Mesenchymal stem cell (in vitro differentiated cells and primary cell): ENCODE data around the gene ARMC2.
A peak's percentile ranks its signal among the peaks of the same experiment; 100 is the strongest.

Experiments used
- DNase-seq: peaks from one replicate; pipeline ENCODE4 v3.0.0-alpha.2; 2013
- H2AFZ ChIP-seq: one replicate; pipeline ENCODE4 v1.6.1; 2013; ENCODE audit warnings: low read depth, mild to moderate bottlenecking, control low read depth, inconsistent platforms, low read length, moderate library complexity
- H2AK5ac ChIP-seq: 2 replicates; pipeline ENCODE4 v1.6.1; 2013; ENCODE audit warnings: low read length, moderate library complexity, mild to moderate bottlenecking, inconsistent platforms; ENCODE audit not compliant: severe bottlenecking
- H2BK120ac ChIP-seq: one replicate; pipeline ENCODE4 v1.6.1; 2013; ENCODE audit warnings: low read depth, mild to moderate bottlenecking, inconsistent platforms, low read length, moderate library complexity
- H2BK12ac ChIP-seq, 2 experiments: one replicate each; pipeline ENCODE4 v1.6.1; 2013; ENCODE audit warnings: inconsistent platforms in 2 of 2, low read length in 2 of 2, mild to moderate bottlenecking in 2 of 2, moderate library complexity in 2 of 2, control low read depth in 1 of 2
- H2BK15ac ChIP-seq: one replicate; pipeline ENCODE4 v1.6.1; 2013; ENCODE audit warnings: mild to moderate bottlenecking, low read depth, inconsistent platforms; ENCODE audit not compliant: poor library complexity, severe bottlenecking
- H2BK5ac ChIP-seq: 2 replicates; pipeline ENCODE4 v1.6.1; 2013; ENCODE audit warnings: low read depth, mild to moderate bottlenecking, low read length, control low read depth, inconsistent platforms; ENCODE audit not compliant: poor library complexity, severe bottlenecking
- H3K14ac ChIP-seq, 2 experiments: one replicate each; pipeline ENCODE4 v1.6.1; 2013; ENCODE audit warnings: inconsistent platforms in 2 of 2, low read length in 2 of 2, control low read depth in 1 of 2, mild to moderate bottlenecking in 1 of 2, moderate library complexity in 1 of 2
- H3K18ac ChIP-seq, 2 experiments: one replicate each; pipeline ENCODE4 v1.6.1; 2013; ENCODE audit warnings: inconsistent platforms in 2 of 2, low read length in 2 of 2, control low read depth in 1 of 2, low read depth in 1 of 2, mild to moderate bottlenecking in 1 of 2
- H3K23ac ChIP-seq, 2 experiments: one replicate each; pipeline ENCODE4 v1.6.1; 2013; ENCODE audit warnings: inconsistent platforms in 2 of 2, low read length in 2 of 2, mild to moderate bottlenecking in 2 of 2, moderate library complexity in 2 of 2, control low read depth in 1 of 2
- H3K27ac ChIP-seq: 2 replicates; pipeline ENCODE4 v1.5.1; 2013; ENCODE audit warnings: mild to moderate bottlenecking, moderate library complexity, low read length, control low read depth, inconsistent platforms; ENCODE audit not compliant: poor library complexity, severe bottlenecking
- H3K27me3 ChIP-seq, 2 experiments: 2 replicates each; pipeline versions ENCODE4 v1.6.1 to v1.7.0; 2013; ENCODE audit warnings: low read length in 2 of 2, mild to moderate bottlenecking in 2 of 2, moderate library complexity in 2 of 2, control low read depth in 1 of 2, inconsistent platforms in 1 of 2; ENCODE audit not compliant: control insufficient read depth in 1 of 2, insufficient read depth in 1 of 2
- H3K36me3 ChIP-seq, 2 experiments: 2 replicates each; pipeline versions ENCODE4 v1.6.1 to v1.7.0; 2013; ENCODE audit warnings: low read length in 2 of 2, control low read depth in 1 of 2, inconsistent platforms in 1 of 2, low read depth in 1 of 2, mild to moderate bottlenecking in 1 of 2; ENCODE audit not compliant: insufficient read depth in 2 of 2, control insufficient read depth in 1 of 2
- H3K4ac ChIP-seq, 2 experiments: one replicate each; pipeline ENCODE4 v1.6.1; 2013; ENCODE audit warnings: inconsistent platforms in 2 of 2, low read length in 2 of 2, mild to moderate bottlenecking in 2 of 2, moderate library complexity in 2 of 2, control low read depth in 1 of 2, low read depth in 1 of 2
- H3K4me1 ChIP-seq: 2 replicates; pipeline ENCODE4 v1.6.1; 2013; ENCODE audit warnings: low read depth, low read length, control low read depth; ENCODE audit not compliant: control insufficient read depth, insufficient read depth
- H3K4me2 ChIP-seq: 2 replicates; pipeline ENCODE4 v1.6.1; 2013; ENCODE audit warnings: low read length, mild to moderate bottlenecking, inconsistent platforms; ENCODE audit not compliant: poor library complexity, severe bottlenecking
- H3K4me3 ChIP-seq, 2 experiments: 2 replicates each; pipeline versions ENCODE4 v1.5.1 to v1.7.0; 2013; ENCODE audit warnings: low read length in 2 of 2, mild to moderate bottlenecking in 2 of 2, control low read depth in 1 of 2, low read depth in 1 of 2; ENCODE audit not compliant: insufficient read depth in 1 of 2
- H3K79me1 ChIP-seq: replicated peaks from 2 replicates; pipeline ENCODE4 v1.6.1; 2013; ENCODE audit warnings: mild to moderate bottlenecking, control low read depth, low read length, inconsistent platforms; ENCODE audit not compliant: poor library complexity, severe bottlenecking
- H3K9ac ChIP-seq: 2 replicates; pipeline ENCODE4 v1.7.0; 2013; ENCODE audit warnings: mild to moderate bottlenecking, low read length, moderate library complexity
- H3K9me3 ChIP-seq: 2 replicates; pipeline ENCODE4 v1.7.0; 2013; ENCODE audit warnings: mild to moderate bottlenecking, low read length; ENCODE audit not compliant: control insufficient read depth
- H4K8ac ChIP-seq: one replicate; pipeline ENCODE4 v1.6.1; 2013; ENCODE audit warnings: inconsistent platforms, mild to moderate bottlenecking, low read length, moderate library complexity
- H4K91ac ChIP-seq: one replicate; pipeline ENCODE4 v1.6.1; 2013; ENCODE audit warnings: mild to moderate bottlenecking, low read length, inconsistent platforms
- WGBS: methylation state at CpG from one replicate; pipeline ENCODE4 v1.1.7; 2013; ENCODE audit warnings: mixed read lengths; 5-methylcytosine and 5-hydroxymethylcytosine counted together

ARMC2 gene

DNA sequence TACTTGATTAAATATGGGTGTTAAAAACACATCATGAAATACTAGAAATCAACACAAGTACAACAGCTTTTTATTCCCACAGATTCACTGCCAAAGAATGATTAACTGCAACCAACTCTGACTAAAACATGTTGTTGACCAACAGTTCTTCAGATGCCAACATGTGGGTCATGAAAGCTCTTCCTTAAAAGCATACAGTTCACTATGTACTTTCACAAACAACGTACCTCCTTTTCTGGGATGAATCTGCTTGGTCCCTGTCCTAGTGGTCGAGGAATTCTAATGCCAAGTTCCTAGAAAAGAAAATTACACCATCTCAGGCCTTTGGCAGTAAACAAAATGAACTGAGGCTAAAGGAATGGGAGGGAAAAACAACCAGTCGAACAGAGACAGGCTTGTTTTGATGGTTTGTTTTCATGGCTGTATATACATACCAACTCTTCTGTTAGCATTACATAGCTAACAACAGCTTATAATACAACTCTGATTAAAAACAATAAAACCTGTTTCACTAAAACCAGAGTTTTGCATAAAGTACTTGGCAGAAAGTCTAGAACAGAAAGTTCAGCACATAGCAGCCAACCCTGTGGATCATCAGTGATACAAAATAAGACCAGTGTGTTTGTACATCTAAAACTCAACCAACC, 154.0 kb downstream of the ARMC2 start:
- WGBS, result 100% methylated on average over 2 of the region's 3 CpGs
- Histone ChIP-seq H3K14ac (no peak overlapping the region), H3K79me1 (peaks cover 8% of the 10 kb centered on the region), H2BK12ac (no peak overlapping the region), H2BK5ac (no peak overlapping the region), H3K9me3 (no peaks in the 10 kb centered on the region), H3K9ac (peak overlapping the region; percentile 39), H3K4ac (no peak overlapping the region), H3K23ac (no peak overlapping the region), H3K18ac (no peak overlapping the region), H4K91ac (no peak overlapping the region), H3K4me2 (no peak overlapping the region), H3K36me3 (peaks cover 2 to 49% of the 10 kb centered on the region in 2 experiments), H3K27me3 (no peaks in the 10 kb centered on the region), H3K27ac (no peak overlapping the region), H2AFZ (no peak overlapping the region), H2BK15ac (no peak overlapping the region), H4K8ac (no peak overlapping the region), H3K4me3 (peak overlapping the region in 1 of 2 experiments; percentile 22), H3K4me1 (no peaks in the 10 kb centered on the region), H2BK120ac (no peak overlapping the region), H2AK5ac (no peak overlapping the region)
- DNase-seq, result peak; percentile 28

DNA sequence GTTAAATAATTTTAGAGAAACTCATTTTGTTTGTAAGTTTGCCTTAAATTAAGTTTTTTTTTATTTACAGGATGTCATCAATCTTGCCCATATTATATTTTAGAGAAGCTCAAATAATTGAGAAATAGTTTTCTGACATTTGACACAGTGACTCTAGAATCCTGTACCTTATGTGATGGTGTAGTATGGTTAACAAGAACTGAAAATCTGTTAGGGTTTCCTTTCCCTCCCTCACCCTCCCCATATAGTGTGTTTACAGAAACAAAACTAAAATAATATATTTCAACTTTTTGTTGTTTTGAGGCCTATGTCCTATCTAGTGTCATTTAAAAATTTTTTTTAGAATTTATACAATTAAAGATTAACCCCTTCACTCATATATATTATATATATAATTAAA, 154.7 kb downstream of the ARMC2 start:
- Histone ChIP-seq H3K18ac (no peak overlapping the region), H4K91ac (no peak overlapping the region), H3K4me1 (no peaks in the 10 kb centered on the region), H3K9ac (peak overlapping the region; percentile 39), H3K27ac (no peak overlapping the region), H2BK15ac (no peak overlapping the region), H3K36me3 (peaks cover 2 to 42% of the 10 kb centered on the region in 2 experiments), H2BK12ac (no peak overlapping the region), H3K14ac (no peak overlapping the region), H2AFZ (no peak overlapping the region), H4K8ac (no peak overlapping the region), H3K9me3 (no peaks in the 10 kb centered on the region), H2AK5ac (no peak overlapping the region), H3K4me2 (no peak overlapping the region), H3K23ac (no peak overlapping the region), H3K4ac (no peak overlapping the region), H3K4me3 (peak overlapping the region in 1 of 2 experiments; percentile 22), H2BK5ac (no peak overlapping the region), H2BK120ac (no peak overlapping the region), H3K27me3 (no peaks in the 10 kb centered on the region), H3K79me1 (peaks cover 8% of the 10 kb centered on the region)
- no peak for DNase-seq

DNA sequence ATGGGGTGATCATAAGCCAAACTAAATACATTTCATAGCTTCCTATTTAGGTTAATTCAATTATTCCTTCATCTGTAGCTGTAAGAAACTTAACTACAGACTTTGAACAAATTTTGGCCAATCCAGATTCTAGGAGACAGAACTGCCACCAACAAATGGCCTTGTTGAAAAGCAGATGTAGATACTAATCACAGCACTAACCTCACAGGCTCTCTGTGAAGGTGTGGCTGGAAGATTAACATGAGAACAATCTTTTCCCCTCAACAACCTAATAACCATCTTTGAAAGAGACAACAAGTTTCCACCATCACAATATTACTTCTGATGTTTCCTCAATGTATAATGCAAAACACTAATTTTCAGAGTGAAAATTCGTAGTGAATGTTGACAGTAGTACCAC, 158.6 kb downstream of the ARMC2 start:
- no peak overlapping the region for H2BK12ac ChIP-seq
- H3K27ac ChIP-seq, result no peak overlapping the region
- H3K9ac ChIP-seq, result peak overlapping the region; percentile 98
- peaks cover 0 to 3% of the 10 kb centered on the region in 2 experiments for H3K36me3 ChIP-seq
- H2BK5ac ChIP-seq, result no peak overlapping the region
- no peak overlapping the region for H2BK15ac ChIP-seq
- no peak overlapping the region for H3K4me2 ChIP-seq
- no peaks in the 10 kb centered on the region for H3K9me3 ChIP-seq
- H2BK120ac ChIP-seq, result no peak overlapping the region
- H3K14ac ChIP-seq, result no peak overlapping the region
- no peak for DNase-seq
- 83% methylated on average over 1 of the region's 1 CpG for WGBS
- H3K18ac ChIP-seq, result no peak overlapping the region
- no peak overlapping the region for H4K91ac ChIP-seq
- no peak overlapping the region for H2AK5ac ChIP-seq
- peak overlapping the region in 1 of 2 experiments; percentile 93 for H3K4me3 ChIP-seq
- no peak overlapping the region for H3K4ac ChIP-seq
- no peak overlapping the region for H2AFZ ChIP-seq
- no peak overlapping the region for H3K23ac ChIP-seq
- peaks cover 6% of the 10 kb centered on the region for H3K79me1 ChIP-seq
- H4K8ac ChIP-seq, result no peak overlapping the region
- H3K27me3 ChIP-seq, result no peaks in the 10 kb centered on the region
- H3K4me1 ChIP-seq, result no peaks in the 10 kb centered on the region

DNA sequence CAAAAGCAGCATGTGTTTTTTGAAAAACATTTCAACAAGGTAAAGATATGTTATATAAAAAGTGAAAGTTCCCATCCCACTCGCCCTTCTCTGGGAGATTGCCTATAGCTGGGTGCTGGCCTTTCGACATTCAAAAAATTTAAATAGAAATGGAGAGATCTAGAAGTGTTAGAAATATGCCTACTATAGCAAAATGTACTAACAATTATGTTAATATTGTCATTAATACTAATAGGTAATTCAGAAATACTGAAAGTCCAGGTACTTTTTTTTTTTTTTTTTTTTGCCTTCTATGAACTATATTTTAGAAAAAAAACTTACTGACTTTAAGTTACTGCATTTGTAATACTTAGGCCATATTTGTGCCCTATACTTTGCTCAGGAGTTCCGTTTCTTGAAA, 159.3 kb downstream of the ARMC2 start:
- no peak overlapping the region for H4K8ac ChIP-seq
- H3K23ac ChIP-seq, result no peak overlapping the region
- H2AFZ ChIP-seq, result no peak overlapping the region
- H3K14ac ChIP-seq, result no peak overlapping the region
- peak overlapping the region in 1 of 2 experiments; percentile 93 for H3K4me3 ChIP-seq
- peaks cover 7% of the 10 kb centered on the region for H3K79me1 ChIP-seq
- peaks cover 0 to 3% of the 10 kb centered on the region in 2 experiments for H3K36me3 ChIP-seq
- H3K4me2 ChIP-seq, result no peak overlapping the region
- 100% methylated on average over 2 of the region's 3 CpGs for WGBS
- H3K9ac ChIP-seq, result peak overlapping the region; percentile 98
- no peak overlapping the region for H4K91ac ChIP-seq
- no peak overlapping the region for H2BK15ac ChIP-seq
- no peak overlapping the region for H2AK5ac ChIP-seq
- no peak overlapping the region for H2BK120ac ChIP-seq
- H2BK12ac ChIP-seq, result no peak overlapping the region
- DNase-seq, result no peak
- H3K9me3 ChIP-seq, result no peaks in the 10 kb centered on the region
- H2BK5ac ChIP-seq, result no peak overlapping the region
- H3K18ac ChIP-seq, result no peak overlapping the region
- no peak overlapping the region for H3K27ac ChIP-seq
- no peak overlapping the region for H3K4ac ChIP-seq
- no peaks in the 10 kb centered on the region for H3K4me1 ChIP-seq
- H3K27me3 ChIP-seq, result no peaks in the 10 kb centered on the region
